Measurements from ENCODE around the gene CHST3. TPM values are rescaled to one million over a fixed set of nuclear protein-coding genes. Genes with fewer than 3 reads are reported as not detected.

Gene CHST3
- polyA plus RNA-seq, 1 donor (not counting 4 experiments of a cell fraction or from before 2014, with no cell fraction given), result 12.0 TPM

DNA sequence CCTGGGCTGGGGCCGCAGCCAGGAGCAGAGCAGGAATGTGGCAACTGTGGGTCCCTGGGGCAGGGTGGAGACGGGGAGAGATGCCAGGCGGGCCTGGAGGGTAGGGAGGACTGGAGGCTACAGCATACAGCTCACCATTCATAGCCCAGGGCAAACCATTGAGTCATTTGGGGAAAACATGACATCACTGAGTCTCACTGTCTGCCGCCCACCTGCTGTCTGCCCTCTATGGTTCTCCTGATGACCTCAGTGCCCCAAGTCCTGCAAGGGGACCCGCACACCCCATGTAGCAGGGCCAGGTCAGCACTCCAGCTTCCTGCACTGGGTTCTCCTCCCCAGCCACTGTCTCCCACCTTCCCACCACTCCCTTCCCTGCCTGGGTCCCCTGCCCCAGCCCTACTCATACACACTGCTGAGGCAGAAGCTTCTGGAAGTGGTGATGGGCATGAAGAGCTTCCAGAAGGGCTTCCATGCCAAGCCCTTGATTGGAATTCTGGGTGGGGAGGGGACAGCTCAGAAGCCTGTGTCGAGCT lies 10.4 kb downstream of the CHST3 start:
- H3K79me2 ChIP-seq (ENCODE audit: control insufficient read depth, insufficient read depth, low read length), result peaks cover 71% of the 10 kb centered on the region
- H3K4me2 ChIP-seq (ENCODE audit: control insufficient read depth, extremely low read depth, insufficient read depth, low read depth, low read length), result peak overlapping the region; percentile 71
- peak; percentile 84 for DNase-seq (ENCODE audit: low read depth, low spot score)
- H3K9ac ChIP-seq (ENCODE audit: control insufficient read depth, extremely low read depth, insufficient read depth, low read length), result peak overlapping the region; percentile 39
- TF ChIP-seq, protein P1, sequence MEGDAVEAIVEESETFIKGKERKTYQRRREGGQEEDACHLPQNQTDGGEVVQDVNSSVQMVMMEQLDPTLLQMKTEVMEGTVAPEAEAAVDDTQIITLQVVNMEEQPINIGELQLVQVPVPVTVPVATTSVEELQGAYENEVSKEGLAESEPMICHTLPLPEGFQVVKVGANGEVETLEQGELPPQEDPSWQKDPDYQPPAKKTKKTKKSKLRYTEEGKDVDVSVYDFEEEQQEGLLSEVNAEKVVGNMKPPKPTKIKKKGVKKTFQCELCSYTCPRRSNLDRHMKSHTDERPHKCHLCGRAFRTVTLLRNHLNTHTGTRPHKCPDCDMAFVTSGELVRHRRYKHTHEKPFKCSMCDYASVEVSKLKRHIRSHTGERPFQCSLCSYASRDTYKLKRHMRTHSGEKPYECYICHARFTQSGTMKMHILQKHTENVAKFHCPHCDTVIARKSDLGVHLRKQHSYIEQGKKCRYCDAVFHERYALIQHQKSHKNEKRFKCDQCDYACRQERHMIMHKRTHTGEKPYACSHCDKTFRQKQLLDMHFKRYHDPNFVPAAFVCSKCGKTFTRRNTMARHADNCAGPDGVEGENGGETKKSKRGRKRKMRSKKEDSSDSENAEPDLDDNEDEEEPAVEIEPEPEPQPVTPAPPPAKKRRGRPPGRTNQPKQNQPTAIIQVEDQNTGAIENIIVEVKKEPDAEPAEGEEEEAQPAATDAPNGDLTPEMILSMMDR (optimal IDR thresholded peaks at IDR 0.05 in 1 of 3, IDR thresholded peaks at IDR 0.05 in 1 of 3, conservative IDR thresholded peaks at IDR 0.05 in 1 of 3; ENCODE audit: extremely low read depth in 1 of 3, insufficient read depth in 2 of 3, low read length in 3 of 3), result no peak
- no peak for TF ChIP-seq EZH2 (IDR thresholded peaks at IDR 0.05; ENCODE audit: low read length)
- peaks cover 11% of the 10 kb centered on the region for H3K9me1 ChIP-seq (ENCODE audit: control insufficient read depth, extremely low read depth, insufficient read depth, low read length)
- H2AFZ ChIP-seq (ENCODE audit: control insufficient read depth, low read length), result no peak overlapping the region
- H4K20me1 ChIP-seq (ENCODE audit: control insufficient read depth, extremely low read depth, insufficient read depth, low read length), result peaks cover 5% of the 10 kb centered on the region
- no peak overlapping the region for H3K4me3 ChIP-seq (ENCODE audit: control insufficient read depth in 2 of 3, extremely low read depth in 1 of 3, insufficient read depth in 2 of 3, low read depth in 1 of 3, low read length in 3 of 3)
- H3K27ac ChIP-seq (ENCODE audit: control insufficient read depth, insufficient read depth, low read length), result peak overlapping the region; percentile 71
- no peaks in the 10 kb centered on the region for H3K9me3 ChIP-seq (ENCODE audit: control insufficient read depth, low read depth, low read length)
- peaks cover 88% of the 10 kb centered on the region for H3K4me1 ChIP-seq (ENCODE audit: control insufficient read depth, extremely low read depth, insufficient read depth, low read length)
- peak; percentile 84 for FAIRE-seq
- H3K36me3 ChIP-seq (ENCODE audit: control insufficient read depth in 2 of 2, extremely low read depth in 1 of 2, insufficient read depth in 2 of 2, low read length in 2 of 2), result peaks cover 0 to 2% of the 10 kb centered on the region in 2 experiments
- no peaks in the 10 kb centered on the region for H3K27me3 ChIP-seq (ENCODE audit: control insufficient read depth, extremely low read depth, insufficient read depth, low read length)
- dilution Hi-C loops (cut with MboI; ENCODE audit: extremely low pct_ligation_motif_present, low sequenced_read_pairs), result no loop called here

GRCh38 chr10:71975087-71975870 lies 11.1 kb downstream of the CHST3 start:
- peaks cover 0 to 2% of the 10 kb centered on the region in 2 experiments for H3K36me3 ChIP-seq (ENCODE audit: control insufficient read depth in 2 of 2, extremely low read depth in 1 of 2, insufficient read depth in 2 of 2, low read length in 2 of 2)
- peaks cover 87% of the 10 kb centered on the region for H3K4me1 ChIP-seq (ENCODE audit: control insufficient read depth, extremely low read depth, insufficient read depth, low read length)
- H3K4me2 ChIP-seq (ENCODE audit: control insufficient read depth, extremely low read depth, insufficient read depth, low read depth, low read length), result peak overlapping the region; percentile 71
- no peak overlapping the region for H3K4me3 ChIP-seq (ENCODE audit: control insufficient read depth in 2 of 3, extremely low read depth in 1 of 3, insufficient read depth in 2 of 3, low read depth in 1 of 3, low read length in 3 of 3)
- H3K9me1 ChIP-seq (ENCODE audit: control insufficient read depth, extremely low read depth, insufficient read depth, low read length), result peaks cover 11% of the 10 kb centered on the region
- H3K79me2 ChIP-seq (ENCODE audit: control insufficient read depth, insufficient read depth, low read length), result peaks cover 72% of the 10 kb centered on the region
- H3K9ac ChIP-seq (ENCODE audit: control insufficient read depth, extremely low read depth, insufficient read depth, low read length), result peak overlapping the region; percentile 53
- peak overlapping the region; percentile 71 for H3K27ac ChIP-seq (ENCODE audit: control insufficient read depth, insufficient read depth, low read length)
- no peak overlapping the region for H2AFZ ChIP-seq (ENCODE audit: control insufficient read depth, low read length)
- dilution Hi-C loops (cut with MboI; ENCODE audit: extremely low pct_ligation_motif_present, low sequenced_read_pairs), result no loop called here
- peaks cover 5% of the 10 kb centered on the region for H4K20me1 ChIP-seq (ENCODE audit: control insufficient read depth, extremely low read depth, insufficient read depth, low read length)
- TF ChIP-seq EZH2 (IDR thresholded peaks at IDR 0.05; ENCODE audit: low read length), result no peak
- TF ChIP-seq, protein P1 (optimal IDR thresholded peaks at IDR 0.05 in 1 of 3, IDR thresholded peaks at IDR 0.05 in 1 of 3, conservative IDR thresholded peaks at IDR 0.05 in 1 of 3; ENCODE audit: extremely low read depth in 1 of 3, insufficient read depth in 2 of 3, low read length in 3 of 3), result no peak
- peak; percentile 79 for FAIRE-seq
- no peaks in the 10 kb centered on the region for H3K27me3 ChIP-seq (ENCODE audit: control insufficient read depth, extremely low read depth, insufficient read depth, low read length)
- no peak for DNase-seq (ENCODE audit: low read depth, low spot score)
- H3K9me3 ChIP-seq (ENCODE audit: control insufficient read depth, low read depth, low read length), result no peaks in the 10 kb centered on the region

Data from keratinocyte (primary cell).